KG1 (cell line): ENCODE data around the gene KLHL6.
"Not testable (repeated sequence)": the region's sequence is repeated elsewhere in the genome, so short reads cannot be mapped to it uniquely, and the experiment has no call there.

Experiments
- DNase-seq: peaks from one replicate; lab custom pipeline; 2025; lab: John Stamatoyannopoulos, UW

Gene KLHL6

GRCh38 chr3:183532620-183533411, 22.7 kb downstream of the KLHL6 start:
- no peak for DNase-seq

GRCh38 chr3:183529717-183530116, 25.8 kb downstream of the KLHL6 start:
- DNase-seq = no peak

GRCh38 chr3:183529185-183529584, 26.3 kb downstream of the KLHL6 start:
- no peak for DNase-seq

GRCh38 chr3:183528758-183529157, 26.7 kb downstream of the KLHL6 start:
- not testable (repeated sequence) for DNase-seq

- no peak for DNase-seq
These were observed 27.8 kb downstream of the KLHL6 start for GRCh38 chr3:183527428-183528379.

- DNase-seq = no peak
These were observed 28.6 kb downstream of the KLHL6 start for GRCh38 chr3:183526838-183527427.

GRCh38 chr3:183524476-183524875, 31.0 kb downstream of the KLHL6 start:
- no peak for DNase-seq

- not testable (repeated sequence) for DNase-seq
These were observed 34.6 kb downstream of the KLHL6 start for GRCh38 chr3:183520741-183521556.

- DNase-seq = not testable (repeated sequence)
These were observed 35.2 kb downstream of the KLHL6 start for GRCh38 chr3:183520295-183520694.

GRCh38 chr3:183519891-183520290, 35.6 kb downstream of the KLHL6 start:
- no peak for DNase-seq

GRCh38 chr3:183518491-183519251, 36.8 kb downstream of the KLHL6 start:
- no peak for DNase-seq

- no peak for DNase-seq
These were observed 37.9 kb downstream of the KLHL6 start for GRCh38 chr3:183517607-183518006.

GRCh38 chr3:183515968-183516851, 39.3 kb downstream of the KLHL6 start:
- peak; percentile 31 for DNase-seq

GRCh38 chr3:183514021-183514420, 41.5 kb downstream of the KLHL6 start:
- no peak for DNase-seq

- no peak for DNase-seq
These were observed 42.3 kb downstream of the KLHL6 start for GRCh38 chr3:183513046-183513706.

- DNase-seq = not testable (repeated sequence)
These were observed 44.0 kb downstream of the KLHL6 start for GRCh38 chr3:183511286-183512131.

- DNase-seq = no peak
These were observed 46.7 kb downstream of the KLHL6 start for GRCh38 chr3:183508821-183509220.

- no peak for DNase-seq
These were observed 48.0 kb downstream of the KLHL6 start for GRCh38 chr3:183507551-183507950.
